Adipose tissue (tissue), 3 donors: ENCODE results near the gene WHRN. TPM values are rescaled to one million over a fixed set of nuclear protein-coding genes. Genes with fewer than 3 reads are reported as not detected.

Experiments
- H3K27ac ChIP-seq: one replicate; pipeline ENCODE4 v1.5.1; 2013; ENCODE audit warnings: low read depth, low read length
- WGBS, 3 donors: extraction: QIAGEN DNeasy Blood & Tissue Kit; methylation state at CpG; one replicate each; pipeline ENCODE4 v1.1.7; 2013; 5-methylcytosine and 5-hydroxymethylcytosine counted together
- polyA plus RNA-seq, 3 donors: library from polyadenylated mRNA; stranded (reverse); fragments of 200-250 nt; gene quantifications; one replicate each; pipeline ENCODE4 v1.2.3, GENCODE V29; 2013
- donor health status: healthy with polysubstance abuse.
- donor health status: Bipolar disorder and iron deficiency.
- donor health status: healthy.

The WHRN gene
- polyA plus RNA-seq, 3 donors = 2.6 to 8.5 (median 7.0) TPM

GRCh38 chr9:114416906-114417305 lies 88.4 kb downstream of the WHRN start:
- no peak overlapping the region for H3K27ac ChIP-seq
- 86 to 96% (median 92%) methylated on average over 2 of the region's 2 CpGs for WGBS, 3 donors

DNA sequence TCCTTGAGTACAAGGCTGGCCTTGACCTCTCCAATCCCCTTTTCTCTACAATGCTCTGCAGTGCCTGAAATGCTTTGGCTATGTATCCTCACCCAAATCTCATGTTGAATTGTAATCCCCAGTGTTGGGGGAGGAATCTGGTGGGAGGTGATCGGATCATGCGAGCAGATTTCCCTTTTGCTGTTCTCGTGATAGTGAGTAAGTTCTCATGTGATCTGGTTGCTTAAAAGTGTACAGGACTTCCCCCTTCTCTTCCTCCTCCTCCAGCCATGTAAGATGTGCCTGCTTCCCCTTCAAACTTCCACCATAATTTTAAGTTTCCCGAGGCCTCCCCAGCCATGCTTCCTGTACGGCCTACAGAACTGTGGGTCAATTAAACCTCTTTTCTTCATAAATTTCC lies 89.0 kb downstream of the WHRN start:
- no peak overlapping the region for H3K27ac ChIP-seq
- WGBS, 3 donors = 50 to 80% (median 54%) methylated on average over 5 of the region's 5 CpGs

DNA sequence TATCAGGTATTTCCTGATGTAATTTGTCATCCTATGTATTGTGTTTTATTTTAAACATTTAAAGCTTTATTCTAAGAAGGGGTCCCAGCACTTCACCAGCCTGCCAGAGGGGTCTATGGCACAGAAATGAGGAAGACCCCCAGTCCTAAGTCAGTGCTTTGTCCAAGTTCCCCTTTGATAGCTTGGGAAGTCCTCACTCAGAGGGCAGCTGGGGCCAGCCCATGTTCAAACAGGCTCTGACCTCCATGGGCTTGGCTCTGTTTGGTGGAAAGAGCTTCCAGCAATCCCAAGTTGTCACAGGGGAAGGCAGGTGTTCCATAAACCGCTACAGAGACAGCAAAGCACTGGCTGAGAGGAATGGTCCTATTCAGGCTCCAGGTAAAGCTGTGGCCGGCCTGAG lies 90.9 kb downstream of the WHRN start:
- H3K27ac ChIP-seq = no peak overlapping the region
- WGBS, 3 donors = 56 to 71% (median 70%) methylated on average over 2 of the region's 2 CpGs

GRCh38 chr9:114413861-114414301 lies 91.4 kb downstream of the WHRN start:
- H3K27ac ChIP-seq = no peak overlapping the region
- 35 to 68% (median 47%) methylated on average over 5 of the region's 5 CpGs for WGBS, 3 donors

DNA sequence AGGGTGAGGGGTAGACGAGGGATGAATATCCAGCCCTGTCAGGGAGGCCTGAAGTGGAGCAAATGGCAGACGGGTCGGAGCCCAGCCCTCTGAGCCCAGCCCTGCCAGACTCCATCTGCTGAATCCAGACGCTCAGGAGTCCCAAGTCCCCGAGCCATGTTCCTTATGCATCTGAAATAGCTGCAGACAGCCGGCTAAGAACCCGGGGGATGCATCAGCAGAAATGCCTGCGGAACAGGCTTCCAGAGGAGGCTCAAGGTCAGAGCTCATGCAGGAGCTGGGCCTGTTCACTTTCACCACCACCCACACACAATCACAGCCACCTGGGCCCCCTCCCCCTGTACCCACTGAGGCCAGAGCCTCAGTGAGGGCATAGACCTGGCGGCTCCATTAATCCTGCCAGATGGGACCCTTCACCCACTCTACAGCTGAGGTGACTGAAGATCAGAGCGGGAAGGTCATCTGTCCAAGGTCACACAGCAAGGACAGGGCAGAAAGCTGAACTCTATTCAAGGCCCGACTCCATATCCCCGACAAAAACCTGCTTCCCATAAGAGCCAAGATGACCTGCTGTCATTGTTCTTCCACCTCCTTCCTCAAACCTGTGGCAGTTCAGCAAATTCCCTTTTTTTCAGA lies 93.1 kb downstream of the WHRN start:
- WGBS, 3 donors = 84 to 94% (median 86%) methylated on average over 12 of the region's 12 CpGs
- H3K27ac ChIP-seq = no peak overlapping the region

DNA sequence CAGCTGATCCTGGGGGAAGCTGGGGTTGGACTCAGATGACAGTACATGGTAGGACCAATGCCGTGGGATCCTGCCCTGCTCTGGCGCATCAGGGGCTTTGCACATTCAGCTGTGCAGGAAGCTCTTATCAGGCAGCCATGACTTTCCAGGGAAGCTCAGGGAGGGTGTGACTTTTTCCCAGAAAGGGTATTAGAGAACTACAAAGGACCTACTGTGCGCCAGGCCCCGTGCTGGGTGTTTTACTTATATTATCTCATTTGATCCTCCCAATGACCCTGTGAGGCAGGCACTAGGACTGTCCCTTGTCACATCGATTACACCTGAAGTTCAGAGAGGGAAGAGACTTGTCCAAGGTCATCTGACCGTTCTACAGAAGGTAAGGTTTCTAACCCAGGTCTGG lies 93.8 kb downstream of the WHRN start:
- 79 to 95% (median 93%) methylated on average over 6 of the region's 6 CpGs for WGBS, 3 donors
- no peak overlapping the region for H3K27ac ChIP-seq

DNA sequence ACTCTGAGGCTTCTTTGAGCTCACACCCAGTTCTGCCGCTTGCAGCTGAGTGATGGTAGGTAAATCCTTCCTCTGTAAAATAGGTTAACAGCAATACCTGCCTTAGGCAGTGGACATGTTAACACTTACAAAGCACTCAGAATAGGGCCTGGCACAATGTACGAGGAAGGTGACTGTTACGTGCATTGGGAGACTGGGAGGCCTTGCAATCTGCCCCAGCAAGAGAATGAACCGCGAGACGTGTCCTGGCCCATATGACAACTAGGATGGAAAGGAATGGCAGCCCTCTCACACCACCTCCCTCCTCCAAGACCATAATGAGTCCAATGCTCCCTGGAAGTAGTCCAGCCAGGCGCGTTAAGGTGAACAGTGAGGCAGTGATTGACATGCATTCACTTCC lies 94.4 kb downstream of the WHRN start:
- H3K27ac ChIP-seq = no peak overlapping the region
- WGBS, 3 donors = 91 to 94% (median 94%) methylated on average over 8 of the region's 8 CpGs

- H3K27ac ChIP-seq = no peak overlapping the region
- 67 to 83% (median 73%) methylated on average over 5 of the region's 5 CpGs for WGBS, 3 donors
Observed at GRCh38 chr9:114409842-114410241, 95.4 kb downstream of the WHRN start.

DNA sequence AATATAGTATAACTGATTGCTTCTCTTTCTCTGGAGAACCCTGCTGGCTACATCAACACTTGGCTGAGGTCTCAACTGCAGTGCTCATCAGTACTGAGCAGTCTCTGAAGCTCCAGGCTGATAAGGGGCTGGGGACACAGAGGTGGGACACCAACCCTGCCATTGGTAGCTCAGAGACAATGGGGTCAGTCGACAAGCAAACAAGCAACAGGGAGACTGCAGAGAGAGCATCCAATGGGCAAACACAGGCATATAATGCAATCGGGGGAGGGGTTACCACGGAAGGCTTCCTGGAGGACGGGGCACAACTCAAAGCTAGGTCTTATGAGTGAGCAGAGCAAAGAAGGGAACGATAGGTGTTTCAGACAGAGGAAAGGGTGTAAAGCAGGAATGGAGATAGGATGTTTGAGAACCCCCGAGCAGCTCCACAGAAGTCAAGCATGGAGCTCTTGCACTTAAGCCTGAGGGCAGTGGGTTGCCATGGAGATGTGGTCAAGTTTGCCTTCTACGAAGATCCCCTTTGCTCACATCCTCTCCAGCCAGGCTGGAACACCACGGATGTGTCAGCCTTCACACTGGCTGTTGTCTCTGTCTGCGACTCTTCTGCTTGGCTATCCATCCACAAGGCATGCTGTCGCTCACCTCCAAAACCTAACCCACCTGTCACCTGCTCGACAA lies 96.0 kb downstream of the WHRN start:
- 65 to 77% (median 68%) methylated on average over 11 of the region's 11 CpGs for WGBS, 3 donors
- H3K27ac ChIP-seq = no peak overlapping the region

- 74 to 87% (median 84%) methylated on average over 7 of the region's 7 CpGs for WGBS, 3 donors
Observed at GRCh38 chr9:114408645-114409044, 96.6 kb downstream of the WHRN start.

GRCh38 chr9:114407889-114408288 lies 97.4 kb downstream of the WHRN start:
- WGBS, 3 donors = 82 to 89% (median 86%) methylated on average over 5 of the region's 5 CpGs

More at GRCh38 chr9:114408645-114409044, 96.6 kb downstream of the WHRN start:
- no peak overlapping the region for H3K27ac ChIP-seq

DNA sequence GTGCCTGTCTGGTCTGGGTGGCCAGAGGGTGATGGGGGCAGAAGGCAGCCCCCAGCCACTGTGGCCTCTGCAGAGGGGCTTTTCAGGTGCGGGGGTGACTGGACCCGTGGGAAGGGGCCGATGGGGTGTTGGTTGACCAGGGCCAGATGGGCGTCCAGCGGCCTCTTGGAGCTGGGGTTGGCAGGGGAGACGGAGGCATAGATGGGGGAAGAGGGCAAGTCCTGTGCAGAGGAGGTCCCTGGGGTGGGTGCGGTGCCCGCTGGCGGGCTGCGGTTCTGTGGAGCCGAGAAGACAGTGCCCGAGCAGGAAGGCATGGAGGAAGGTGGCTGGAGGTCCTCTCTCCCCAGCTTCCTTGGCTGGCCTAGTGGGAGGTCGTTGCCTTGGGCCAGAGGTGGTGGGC lies 98.8 kb downstream of the WHRN start:
- 90 to 94% (median 93%) methylated on average over 13 of the region's 13 CpGs for WGBS, 3 donors
- no peak overlapping the region for H3K27ac ChIP-seq

More at GRCh38 chr9:114407889-114408288, 97.4 kb downstream of the WHRN start:
- H3K27ac ChIP-seq = no peak overlapping the region

DNA sequence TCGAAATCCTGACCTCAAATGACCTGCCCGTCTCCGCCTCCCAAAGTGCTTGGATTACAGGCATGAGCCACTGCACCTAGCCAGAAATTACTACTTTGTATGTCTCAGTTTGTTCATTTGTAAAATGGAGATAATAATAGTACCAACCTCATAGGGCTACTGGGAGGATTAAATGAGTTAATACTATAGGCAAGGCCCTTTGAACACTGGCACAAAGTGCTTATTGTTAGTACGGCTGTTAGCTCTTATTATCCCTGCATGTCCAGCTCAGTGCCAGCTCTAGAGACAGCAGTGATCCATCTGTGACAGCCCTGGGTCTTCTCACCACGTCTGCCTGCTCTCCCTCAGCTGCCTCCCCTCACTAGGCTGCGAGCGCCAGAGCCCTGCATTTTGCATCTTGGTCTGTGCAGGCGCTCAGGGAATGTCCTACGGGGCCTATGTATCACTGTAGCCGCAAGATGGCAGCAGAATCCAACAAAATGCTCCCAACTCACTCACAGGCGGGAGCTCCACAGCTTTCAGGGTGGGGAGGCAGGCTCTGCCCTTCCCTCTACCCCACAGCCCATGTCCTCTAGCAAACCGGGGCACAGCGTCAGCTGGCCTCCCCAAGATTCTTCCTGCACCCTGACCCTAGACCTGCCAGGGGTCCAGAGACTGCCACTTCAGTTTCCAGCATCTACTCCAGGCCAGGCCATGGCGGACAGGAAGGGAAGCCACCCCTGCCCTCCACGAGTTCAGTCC lies 99.8 kb downstream of the WHRN start:
- WGBS, 3 donors = 22 to 34% (median 25%) methylated on average over 15 of the region's 15 CpGs
- no peak overlapping the region for H3K27ac ChIP-seq

DNA sequence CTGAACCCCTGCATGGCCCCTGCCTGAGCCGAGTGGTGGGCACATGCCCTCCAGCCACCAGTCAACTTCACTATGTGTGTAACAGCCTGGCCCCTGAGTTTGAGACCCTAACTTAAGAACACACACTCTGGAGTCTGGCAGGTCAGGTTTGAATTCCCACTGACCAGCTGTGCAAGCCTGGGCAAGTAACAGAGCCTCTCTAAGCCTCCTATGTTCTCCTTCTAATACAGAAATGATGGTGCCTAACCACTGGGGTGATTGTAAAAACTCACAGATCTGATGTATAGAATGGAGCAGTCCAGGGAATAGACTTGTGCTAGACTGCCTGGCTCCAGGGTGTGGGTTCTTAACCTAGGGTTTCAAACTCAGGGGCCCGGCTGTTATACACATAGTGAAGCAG lies 100.7 kb downstream of the WHRN start:
- no peak overlapping the region for H3K27ac ChIP-seq
- WGBS, 3 donors = 85 to 89% (median 87%) methylated on average over 2 of the region's 2 CpGs

DNA sequence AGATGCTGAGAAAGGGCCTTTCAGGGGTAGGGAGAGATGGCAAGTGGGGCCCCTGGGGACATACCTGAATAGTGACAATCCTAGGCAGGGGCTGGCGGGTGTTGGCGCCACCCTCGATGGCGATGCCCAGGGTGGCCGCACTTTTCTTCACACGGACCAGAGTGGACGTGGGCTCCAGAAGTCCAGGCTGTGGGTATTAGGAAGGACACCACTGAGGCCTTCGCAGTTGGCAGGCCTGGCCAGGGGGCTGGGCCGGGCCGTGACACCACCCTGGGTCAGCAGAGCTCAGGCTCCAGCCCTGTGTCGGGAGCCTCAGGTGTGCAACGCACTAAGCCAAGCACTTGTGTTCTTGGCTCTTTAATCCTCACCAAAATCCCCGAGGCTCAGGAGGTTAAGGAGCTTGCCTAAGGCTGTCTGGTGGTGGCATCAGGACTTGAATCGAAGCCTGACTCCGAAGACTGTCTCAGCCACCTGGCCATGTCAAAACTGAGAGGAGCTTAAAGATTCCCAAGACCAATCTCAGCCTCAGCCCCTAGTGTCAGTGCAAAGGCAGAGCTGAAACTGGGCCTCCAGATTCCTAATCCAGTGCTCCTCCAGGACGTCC lies 102.0 kb downstream of the WHRN start:
- no peak overlapping the region for H3K27ac ChIP-seq
- WGBS, 3 donors = 90 to 94% (median 91%) methylated on average over 16 of the region's 16 CpGs

DNA sequence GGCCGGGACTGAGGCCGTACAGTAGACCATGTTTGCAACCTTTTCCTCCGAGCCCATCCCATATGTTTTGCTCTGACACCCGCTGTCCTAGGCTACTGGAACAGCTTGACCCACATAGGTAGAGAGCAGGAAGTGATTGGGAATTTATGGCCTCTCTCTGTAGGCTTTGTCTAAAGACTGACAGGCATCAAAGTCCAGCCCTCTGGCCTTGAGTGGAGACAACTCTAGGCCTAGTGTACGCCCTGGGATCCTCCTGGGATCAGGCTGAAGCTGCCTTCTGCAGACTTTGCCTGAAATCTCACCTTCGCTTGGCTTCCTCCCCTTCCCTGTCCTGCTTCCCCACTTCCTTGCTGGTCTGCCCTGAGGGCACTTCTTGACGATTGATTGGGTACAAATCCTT lies 103.9 kb downstream of the WHRN start:
- 78 to 89% (median 87%) methylated on average over 7 of the region's 7 CpGs for WGBS, 3 donors
- no peak overlapping the region for H3K27ac ChIP-seq

- 69 to 73% (median 71%) methylated on average over 2 of the region's 2 CpGs for WGBS, 3 donors
- no peak overlapping the region for H3K27ac ChIP-seq
Observed at GRCh38 chr9:114400772-114401171, 104.5 kb downstream of the WHRN start.

GRCh38 chr9:114400219-114400618 lies 105.1 kb downstream of the WHRN start:
- WGBS, 3 donors = 54 to 67% (median 64%) methylated on average over 1 of the region's 1 CpG
- no peak overlapping the region for H3K27ac ChIP-seq

GRCh38 chr9:114399381-114399780 lies 105.9 kb downstream of the WHRN start:
- H3K27ac ChIP-seq = no peak overlapping the region
- 75 to 83% (median 82%) methylated on average over 4 of the region's 4 CpGs for WGBS, 3 donors
